HepG2 (cell line): ENCODE data around the gene SLC28A1.

ENCODE experiments used
- EP300 ChIP-seq, 3 experiments: sonication (generic) in 1 of 3; formaldehyde crosslinking in 1 of 3; IDR thresholded peaks; 2 replicates each; pipeline versions ENCODE4 v1.5.1 to v1.6.1; 2011 to 2020; ENCODE audit warnings: low read depth in 2 of 3, low read length in 2 of 3, borderline replicate concordance in 1 of 3, improper control_type of control experiment in 1 of 3, mild to moderate bottlenecking in 1 of 3, missing genetic modification reagents in 1 of 3, moderate library complexity in 1 of 3
- HDAC6 ChIP-seq: fragments of 200-600 bp; sonication (generic); IDR thresholded peaks from 2 replicates; pipeline ENCODE4 v1.7.0; 2017; ENCODE audit warnings: mild to moderate bottlenecking, antibody characterized with exemption, low read length, low read depth
- NBN ChIP-seq: fragments of 450-650 bp; conservative IDR thresholded peaks from 2 replicates; pipeline ENCODE4 v1.6.1; 2017
- ZNF510 ChIP-seq: sonication (generic); formaldehyde crosslinking; IDR thresholded peaks from 2 replicates; pipeline ENCODE4 v1.4.0; 2020; ENCODE audit warnings: low read depth, mild to moderate bottlenecking, missing genetic modification reagents
- TF ChIP-seq, protein P1 (sequence below): sonication (generic); formaldehyde crosslinking; IDR thresholded peaks from 2 replicates; pipeline ENCODE4 v1.4.0; 2020; ENCODE audit warnings: mild to moderate bottlenecking, missing genetic modification reagents, borderline replicate concordance

DNA sequence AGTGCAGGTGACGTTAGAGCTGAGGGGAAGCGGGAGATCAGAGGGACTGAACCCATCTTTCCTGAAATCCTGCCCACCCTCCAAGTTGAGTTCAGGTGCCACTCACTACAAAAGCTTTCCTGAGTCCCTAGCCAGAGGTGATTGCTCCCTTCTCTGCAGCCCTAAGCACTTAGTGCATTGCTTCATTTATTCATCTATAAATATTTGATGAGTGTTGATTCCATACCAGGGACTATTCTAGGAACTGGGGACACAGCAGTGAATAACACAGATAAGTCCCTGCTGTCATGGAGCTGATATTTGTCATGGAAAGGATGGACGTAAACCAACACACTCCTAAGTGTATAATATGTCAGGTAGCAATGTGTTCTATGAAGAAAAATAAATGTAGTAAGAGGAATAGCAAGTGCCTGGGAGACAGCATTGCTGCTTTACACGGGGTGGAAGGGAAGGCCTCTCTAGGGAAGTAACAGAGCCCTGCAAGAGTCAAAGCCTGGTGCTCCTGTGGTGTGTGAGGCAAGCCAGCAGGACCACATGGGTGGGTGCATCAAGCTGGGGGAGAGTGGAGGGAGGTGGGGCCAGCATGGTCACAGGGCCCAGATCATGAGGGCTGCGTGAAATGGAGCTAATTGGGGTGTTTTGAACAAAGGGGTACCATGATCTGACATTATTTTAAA, 48.7 kb upstream of the SLC28A1 start:
- TF ChIP-seq ZNF510 (CRISPR knock-in tag) (no peak), HDAC6 (no peak), NBN (no peak), EP300 (IDR thresholded peaks at IDR 0.05; ENCODE audit: low read depth in 2 of 2, low read length in 2 of 2) (no peak), EP300 (CRISPR knock-in tag; IDR thresholded peaks at IDR 0.05; ENCODE audit: borderline replicate concordance) (no peak)
- TF ChIP-seq, protein P1, sequence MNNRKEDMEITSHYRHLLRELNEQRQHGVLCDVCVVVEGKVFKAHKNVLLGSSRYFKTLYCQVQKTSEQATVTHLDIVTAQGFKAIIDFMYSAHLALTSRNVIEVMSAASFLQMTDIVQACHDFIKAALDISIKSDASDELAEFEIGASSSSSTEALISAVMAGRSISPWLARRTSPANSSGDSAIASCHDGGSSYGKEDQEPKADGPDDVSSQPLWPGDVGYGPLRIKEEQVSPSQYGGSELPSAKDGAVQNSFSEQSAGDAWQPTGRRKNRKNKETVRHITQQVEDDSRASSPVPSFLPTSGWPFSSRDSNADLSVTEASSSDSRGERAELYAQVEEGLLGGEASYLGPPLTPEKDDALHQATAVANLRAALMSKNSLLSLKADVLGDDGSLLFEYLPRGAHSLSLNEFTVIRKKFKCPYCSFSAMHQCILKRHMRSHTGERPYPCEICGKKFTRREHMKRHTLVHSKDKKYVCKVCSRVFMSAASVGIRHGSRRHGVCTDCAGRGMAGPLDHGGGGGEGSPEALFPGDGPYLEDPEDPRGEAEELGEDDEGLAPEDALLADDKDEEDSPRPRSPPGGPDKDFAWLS (CRISPR knock-in tag): no peak
